WI38 (cell line): ENCODE data around the gene RASGRP1.

Source experiments
- H3K4me3 ChIP-seq: 2 replicates; pipeline ENCODE4 v1.5.1; 2011; ENCODE audit warnings: low read depth, mild to moderate bottlenecking, control low read depth, low read length
- CTCF ChIP-seq: IDR thresholded peaks from 2 replicates; pipeline ENCODE4 v1.5.1; 2012; ENCODE audit warnings: low read depth, mild to moderate bottlenecking, control low read depth, low read length

Gene RASGRP1

GRCh38 chr15:38508647-38509046 lies 56.0 kb downstream of the RASGRP1 start:
- H3K4me3 ChIP-seq, result no peak overlapping the region
- TF ChIP-seq CTCF, result no peak

GRCh38 chr15:38507570-38507969 lies 57.0 kb downstream of the RASGRP1 start:
- no peak overlapping the region for H3K4me3 ChIP-seq
- no peak for TF ChIP-seq CTCF

- TF ChIP-seq CTCF, result no peak
- H3K4me3 ChIP-seq, result no peak overlapping the region
Observed at GRCh38 chr15:38506997-38507396, 57.6 kb downstream of the RASGRP1 start.

- TF ChIP-seq CTCF, result no peak
- H3K4me3 ChIP-seq, result no peak overlapping the region
Observed at GRCh38 chr15:38504680-38505467, 59.7 kb downstream of the RASGRP1 start.

- TF ChIP-seq CTCF, result no peak
Observed at GRCh38 chr15:38503496-38503895, 61.1 kb downstream of the RASGRP1 start.

GRCh38 chr15:38499651-38500050 lies 65.0 kb downstream of the RASGRP1 start:
- no peak for TF ChIP-seq CTCF
- H3K4me3 ChIP-seq, result no peak overlapping the region

More at GRCh38 chr15:38503496-38503895, 61.1 kb downstream of the RASGRP1 start:
- no peak overlapping the region for H3K4me3 ChIP-seq

GRCh38 chr15:38496151-38496550 lies 68.5 kb downstream of the RASGRP1 start:
- H3K4me3 ChIP-seq, result no peak overlapping the region
- no peak for TF ChIP-seq CTCF
